Stomach (tissue), 4 donors: ENCODE measurements around the gene PRICKLE2.
A peak's percentile ranks its signal among the peaks of the same experiment; 100 is the strongest.

ENCODE experiments used
- CTCF ChIP-seq, 7 experiments: fragments of 450-650 bp in 4 of 7; fragments of 200-600 bp in 3 of 7; sonication (generic) in 3 of 7; IDR thresholded peaks; one replicate each; pipeline ENCODE4 v1.5.1; 2016 to 2019; ENCODE audit warnings: antibody characterized with exemption in 7 of 7, control low read depth in 2 of 7, mild to moderate bottlenecking in 1 of 7
- POLR2A ChIP-seq, 4 donors: fragments of 450-650 bp; IDR thresholded peaks; one replicate each; pipeline ENCODE4 v1.6.1; 2016; ENCODE audit warnings: antibody characterized with exemption in 4 of 4, control low read depth in 2 of 4, mild to moderate bottlenecking in 1 of 4, moderate library complexity in 1 of 4

- TF ChIP-seq CTCF (IDR thresholded peaks at IDR 0.05) (no peak), POLR2A (IDR thresholded peaks at IDR 0.05) (peak in 1 of 4 donors; percentile 32)
Measured at GRCh38 chr3:64267721-64268604, 42.7 kb upstream of the PRICKLE2 start.
